ENCODE results near the gene RPL36A. TPM values are rescaled to one million over a fixed set of nuclear protein-coding genes. Genes with fewer than 3 reads are reported as not detected.
A peak's percentile ranks its signal among the peaks of the same experiment; 100 is the strongest.

RPL36A gene
- polyA plus RNA-seq, 1 donor from 2014 or later, result 2,145 TPM

DNA sequence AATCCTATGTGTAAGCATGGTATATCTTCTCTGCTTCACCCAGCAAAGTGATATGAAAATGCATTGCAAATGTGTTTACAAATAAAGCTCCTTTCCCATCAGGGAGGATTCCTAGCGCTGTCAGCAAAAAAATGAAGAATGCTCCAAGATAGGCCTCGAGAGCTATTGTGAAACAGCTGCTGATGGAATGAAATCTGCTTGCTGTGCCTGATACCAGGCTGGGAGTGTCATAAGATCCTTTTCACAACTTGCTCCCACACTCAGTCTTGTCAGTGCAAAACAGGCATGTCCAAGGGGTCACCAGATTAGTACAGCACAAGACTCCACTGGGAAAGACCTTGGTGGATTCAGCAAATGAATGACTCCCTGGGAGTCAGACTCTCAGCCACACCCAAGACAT, 51.3 kb downstream of the RPL36A start:
- peaks cover 0 to 5% (median 4%) of the 10 kb centered on the region in 3 donors for H3K4me1 Mint-ChIP-seq
- no peaks in the 10 kb centered on the region for H3K27me3 Mint-ChIP-seq
- peaks cover 6% of the 10 kb centered on the region for H3K36me3 Mint-ChIP-seq
- no peak overlapping the region for H3K4me3 Mint-ChIP-seq
- peak overlapping the region in 1 of 3 donors; percentile 2 for H3K27ac Mint-ChIP-seq
- H3K9me3 Mint-ChIP-seq, result peaks cover 0 to 2% (median 0%) of the 10 kb centered on the region in 3 donors

Other genes with a start within 250 kb of the RPL36A start
- gene DRP2, start 171.2 kb upstream of the RPL36A start, polyA plus RNA-seq, result not detected
- not detected for gene TAF7L, start 99.7 kb upstream of the RPL36A start, polyA plus RNA-seq
- 6.7 TPM for gene TIMM8A, start 42.3 kb upstream of the RPL36A start, polyA plus RNA-seq
- 113 TPM for gene BTK, start 4.8 kb upstream of the RPL36A start, polyA plus RNA-seq
- 17.9 TPM for gene GLA, start 16.9 kb downstream of the RPL36A start, polyA plus RNA-seq
- gene HNRNPH2, start 17.2 kb downstream of the RPL36A start, polyA plus RNA-seq, result 74.2 TPM
- not detected for gene ARMCX4, start 94.4 kb downstream of the RPL36A start, polyA plus RNA-seq
- not detected for gene ARMCX1, start 159.5 kb downstream of the RPL36A start, polyA plus RNA-seq
- 57.4 TPM for gene ARMCX6, start 227.0 kb downstream of the RPL36A start, polyA plus RNA-seq
- 19.9 TPM for gene ARMCX3, start 232.1 kb downstream of the RPL36A start, polyA plus RNA-seq

Measured in IgD-negative memory B cell (primary cell).